Astrocyte (in vitro differentiated cells and primary cell): ENCODE data around the gene NR1H2. TPM values are rescaled to one million over a fixed set of nuclear protein-coding genes. Genes with fewer than 3 reads are reported as not detected.

ENCODE experiments used
- DNase-seq: peaks from one replicate; pipeline ENCODE4 v3.0.0-alpha.2; 2010; ENCODE audit warnings: low read depth
- FAIRE-seq: peaks from 2 replicates; lab custom pipeline; 2011; peaks lifted over from hg19 to GRCh38; lab: Jason Lieb, UNC
- H2AFZ ChIP-seq: 2 replicates; pipeline ENCODE4 v1.6.0; 2012; ENCODE audit warnings: low read depth, low read length, inconsistent platforms
- H3K27ac ChIP-seq: 2 replicates; pipeline ENCODE4 v1.5.1; 2011; ENCODE audit warnings: low read depth, low read length, inconsistent platforms
- H3K27me3 ChIP-seq: 2 replicates; pipeline ENCODE4 v1.6.0; 2011; ENCODE audit warnings: low read length, inconsistent platforms; ENCODE audit not compliant: insufficient read depth
- H3K36me3 ChIP-seq: 2 replicates; pipeline ENCODE4 v1.5.1; 2011; ENCODE audit warnings: low read length, inconsistent platforms; ENCODE audit not compliant: insufficient read depth
- H3K4me1 ChIP-seq: 2 replicates; pipeline ENCODE4 v1.5.1; 2011; ENCODE audit warnings: low read length, inconsistent platforms; ENCODE audit not compliant: insufficient read depth
- H3K4me2 ChIP-seq: 2 replicates; pipeline ENCODE4 v1.6.0; 2012; ENCODE audit warnings: low read length, inconsistent platforms
- H3K4me3 ChIP-seq: 2 replicates; pipeline ENCODE4 v1.5.1; 2011; ENCODE audit warnings: low read depth, mild to moderate bottlenecking, low read length, inconsistent platforms; ENCODE audit not compliant: insufficient read depth
- H3K79me2 ChIP-seq: 2 replicates; pipeline ENCODE4 v1.6.0; 2012; ENCODE audit warnings: mild to moderate bottlenecking, low read length, inconsistent platforms; ENCODE audit not compliant: insufficient read depth
- H3K9ac ChIP-seq: 2 replicates; pipeline ENCODE4 v1.6.0; 2012; ENCODE audit warnings: mild to moderate bottlenecking, low read length, inconsistent platforms
- H3K9me3 ChIP-seq: 2 replicates; pipeline ENCODE4 v1.5.1; 2012; ENCODE audit warnings: low read depth, mild to moderate bottlenecking, low read length, inconsistent platforms; ENCODE audit not compliant: insufficient read depth
- H4K20me1 ChIP-seq: 2 replicates; pipeline ENCODE4 v1.6.0; 2012; ENCODE audit warnings: low read length, inconsistent platforms; ENCODE audit not compliant: insufficient read depth
- H3K27ac Mint-ChIP-seq: one replicate; pipeline ENCODE4 v1.8.0; 2021; ENCODE audit warnings: mild to moderate bottlenecking, mixed read lengths; ENCODE audit not compliant: unreplicated experiment
- H3K27me3 Mint-ChIP-seq: one replicate; pipeline ENCODE4 v1.8.0; 2021; ENCODE audit warnings: low read depth, mixed read lengths; ENCODE audit not compliant: unreplicated experiment
- H3K36me3 Mint-ChIP-seq: one replicate; pipeline ENCODE4 v1.8.0; 2021; ENCODE audit warnings: low read depth, mixed read lengths; ENCODE audit not compliant: unreplicated experiment
- H3K4me1 Mint-ChIP-seq: one replicate; pipeline ENCODE4 v1.8.0; 2021; ENCODE audit warnings: low read depth, mixed read lengths; ENCODE audit not compliant: unreplicated experiment
- H3K4me3 Mint-ChIP-seq: one replicate; pipeline ENCODE4 v1.8.0; 2021; ENCODE audit warnings: mild to moderate bottlenecking, moderate library complexity, mixed read lengths; ENCODE audit not compliant: unreplicated experiment
- H3K9me3 Mint-ChIP-seq: one replicate; pipeline ENCODE4 v1.8.0; 2021; ENCODE audit warnings: mild to moderate bottlenecking, mixed read lengths; ENCODE audit not compliant: unreplicated experiment
- CTCF ChIP-seq: IDR thresholded peaks from 2 replicates; pipeline ENCODE4 v1.5.1; 2011; ENCODE audit warnings: low read depth, mild to moderate bottlenecking, inconsistent platforms, low read length, moderate library complexity; ENCODE audit not compliant: insufficient read depth
- EZH2 ChIP-seq: IDR thresholded peaks from 2 replicates; pipeline ENCODE4 v1.6.1; 2012; ENCODE audit warnings: mild to moderate bottlenecking, low read length, inconsistent platforms; ENCODE audit not compliant: insufficient read depth
- total RNA-seq: library from RNA; stranded (reverse); gene quantifications from 2 replicates; pipeline ENCODE4 v1.2.1, GENCODE V29; 2021

Gene NR1H2
- total RNA-seq, 1 donor from 2014 or later: 33.4 TPM

- Histone ChIP-seq H3K9ac (no peak overlapping the region), H3K79me2 (no peaks in the 10 kb centered on the region), H3K4me2 (no peak overlapping the region), H3K4me1 (peaks cover 3% of the 10 kb centered on the region), H3K4me3 (no peak overlapping the region), H3K36me3 (no peaks in the 10 kb centered on the region), H3K9me3 (peaks cover 5% of the 10 kb centered on the region), H4K20me1 (no peaks in the 10 kb centered on the region), H2AFZ (no peak overlapping the region), H3K27me3 (peaks cover 33% of the 10 kb centered on the region), H3K27ac (no peak overlapping the region)
- FAIRE-seq (no peak), DNase-seq (no peak)
- TF ChIP-seq EZH2 (no peak), CTCF (no peak)
- Mint-ChIP-seq H3K4me3 (no peak overlapping the region), H3K4me1 (no peaks in the 10 kb centered on the region), H3K9me3 (peaks cover 33% of the 10 kb centered on the region), H3K27me3 (no peaks in the 10 kb centered on the region), H3K36me3 (no peaks in the 10 kb centered on the region), H3K27ac (no peak overlapping the region)
Measured at GRCh38 chr19:50327461-50328223, 48.6 kb upstream of the NR1H2 start.

- H3K4me2 ChIP-seq: peak overlapping the region; percentile 46
Measured at GRCh38 chr19:50328224-50328872, 47.9 kb upstream of the NR1H2 start.

More at GRCh38 chr19:50328224-50328872, 47.9 kb upstream of the NR1H2 start:
- Histone ChIP-seq H4K20me1 (no peaks in the 10 kb centered on the region), H3K9me3 (peaks cover 5% of the 10 kb centered on the region), H3K4me3 (no peak overlapping the region), H3K36me3 (no peaks in the 10 kb centered on the region), H3K4me1 (peaks cover 3% of the 10 kb centered on the region), H3K27me3 (peaks cover 33% of the 10 kb centered on the region), H3K27ac (no peak overlapping the region), H2AFZ (no peak overlapping the region), H3K9ac (no peak overlapping the region), H3K79me2 (no peaks in the 10 kb centered on the region)
- Mint-ChIP-seq H3K4me3 (no peak overlapping the region), H3K27ac (no peak overlapping the region), H3K36me3 (no peaks in the 10 kb centered on the region), H3K4me1 (no peaks in the 10 kb centered on the region), H3K27me3 (no peaks in the 10 kb centered on the region), H3K9me3 (peaks cover 32% of the 10 kb centered on the region)
- FAIRE-seq (no peak), DNase-seq (no peak)
- TF ChIP-seq CTCF: no peak
- TF ChIP-seq EZH2: peak; percentile 94
